HG02884 (cell line): ENCODE data around the gene FGD4.
"Not testable (repeated sequence)": the region's sequence is repeated elsewhere in the genome, so short reads cannot be mapped to it uniquely, and the experiment has no call there.

Source experiments
- ATAC-seq: cut with Tn5 transposase; IDR thresholded peaks from one replicate; pipeline ENCODE4 v1.9.1; 2021; ENCODE audit warnings: mild to moderate bottlenecking, moderate library complexity; ENCODE audit not compliant: unreplicated experiment

FGD4 gene

GRCh38 chr12:32488132-32488531 is 88.8 kb downstream of the FGD4 start:
- no peak for ATAC-seq

GRCh38 chr12:32489070-32489469 is 89.7 kb downstream of the FGD4 start:
- no peak for ATAC-seq

- no peak for ATAC-seq
These were observed 91.4 kb downstream of the FGD4 start for GRCh38 chr12:32490801-32491200.

GRCh38 chr12:32493282-32493681 is 93.9 kb downstream of the FGD4 start:
- no peak for ATAC-seq

- no peak for ATAC-seq
These were observed 95.3 kb downstream of the FGD4 start for GRCh38 chr12:32494656-32495055.

GRCh38 chr12:32496946-32497345 is 97.6 kb downstream of the FGD4 start:
- ATAC-seq, result no peak

- no peak for ATAC-seq
These were observed 98.5 kb downstream of the FGD4 start for GRCh38 chr12:32497864-32498263.

GRCh38 chr12:32499048-32499447 is 99.7 kb downstream of the FGD4 start:
- ATAC-seq, result no peak

- ATAC-seq, result no peak
These were observed 102.5 kb downstream of the FGD4 start for GRCh38 chr12:32501835-32502333.

GRCh38 chr12:32502693-32503502 is 103.5 kb downstream of the FGD4 start:
- no peak for ATAC-seq

- ATAC-seq, result no peak
These were observed 104.4 kb downstream of the FGD4 start for GRCh38 chr12:32503730-32504129.

- ATAC-seq, result no peak
These were observed 105.2 kb downstream of the FGD4 start for GRCh38 chr12:32504591-32504990.

- no peak for ATAC-seq
These were observed 105.9 kb downstream of the FGD4 start for GRCh38 chr12:32505067-32505945.

- ATAC-seq, result not testable (repeated sequence)
These were observed 108.0 kb downstream of the FGD4 start for GRCh38 chr12:32507096-32507941.

- no peak for ATAC-seq
These were observed 108.6 kb downstream of the FGD4 start for GRCh38 chr12:32507942-32508320.

GRCh38 chr12:32508626-32509025 is 109.3 kb downstream of the FGD4 start:
- ATAC-seq, result no peak

- ATAC-seq, result no peak
These were observed 110.2 kb downstream of the FGD4 start for GRCh38 chr12:32509328-32510091.

- ATAC-seq, result not testable (repeated sequence)
These were observed 112.6 kb downstream of the FGD4 start for GRCh38 chr12:32511976-32512375.

GRCh38 chr12:32512379-32512778 is 113.0 kb downstream of the FGD4 start:
- no peak for ATAC-seq

- ATAC-seq, result no peak
These were observed 113.6 kb downstream of the FGD4 start for GRCh38 chr12:32512910-32513309.
